HEK293 (cell line): Measurements from ENCODE around the gene PLEKHA7.

ENCODE experiments used
- ZNF239 ChIP-seq: fragments of 450-650 bp; formaldehyde crosslinking; IDR thresholded peaks from 2 replicates; pipeline ENCODE4 v1.5.1; 2016; ENCODE audit warnings: missing biosample characterization, missing genetic modification characterization
- TF ChIP-seq, protein P1 (sequence below): fragments of 450-650 bp; formaldehyde crosslinking; IDR thresholded peaks from 2 replicates; pipeline ENCODE4 v1.5.1; 2016; ENCODE audit warnings: missing biosample characterization, missing genetic modification characterization

DNA sequence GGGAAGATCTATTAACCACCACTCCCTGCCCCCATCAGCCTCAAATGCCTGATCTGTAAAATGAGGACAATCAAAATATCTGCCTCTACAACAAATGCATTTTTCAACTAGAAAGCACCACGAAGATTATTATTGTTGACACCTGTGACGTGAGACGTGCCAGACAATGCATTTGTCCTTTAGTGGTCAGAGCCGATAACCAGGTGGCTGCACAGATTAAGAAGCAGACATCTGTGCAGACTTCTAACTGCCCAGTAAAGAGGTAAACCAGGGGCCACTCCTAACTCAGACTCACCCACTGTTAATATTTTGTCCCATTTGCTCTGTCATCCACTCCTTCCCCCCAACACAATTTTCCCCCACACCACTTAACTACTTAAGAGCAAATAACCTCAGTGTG is 11.7 kb downstream of the PLEKHA7 start:
- TF ChIP-seq, protein P1, sequence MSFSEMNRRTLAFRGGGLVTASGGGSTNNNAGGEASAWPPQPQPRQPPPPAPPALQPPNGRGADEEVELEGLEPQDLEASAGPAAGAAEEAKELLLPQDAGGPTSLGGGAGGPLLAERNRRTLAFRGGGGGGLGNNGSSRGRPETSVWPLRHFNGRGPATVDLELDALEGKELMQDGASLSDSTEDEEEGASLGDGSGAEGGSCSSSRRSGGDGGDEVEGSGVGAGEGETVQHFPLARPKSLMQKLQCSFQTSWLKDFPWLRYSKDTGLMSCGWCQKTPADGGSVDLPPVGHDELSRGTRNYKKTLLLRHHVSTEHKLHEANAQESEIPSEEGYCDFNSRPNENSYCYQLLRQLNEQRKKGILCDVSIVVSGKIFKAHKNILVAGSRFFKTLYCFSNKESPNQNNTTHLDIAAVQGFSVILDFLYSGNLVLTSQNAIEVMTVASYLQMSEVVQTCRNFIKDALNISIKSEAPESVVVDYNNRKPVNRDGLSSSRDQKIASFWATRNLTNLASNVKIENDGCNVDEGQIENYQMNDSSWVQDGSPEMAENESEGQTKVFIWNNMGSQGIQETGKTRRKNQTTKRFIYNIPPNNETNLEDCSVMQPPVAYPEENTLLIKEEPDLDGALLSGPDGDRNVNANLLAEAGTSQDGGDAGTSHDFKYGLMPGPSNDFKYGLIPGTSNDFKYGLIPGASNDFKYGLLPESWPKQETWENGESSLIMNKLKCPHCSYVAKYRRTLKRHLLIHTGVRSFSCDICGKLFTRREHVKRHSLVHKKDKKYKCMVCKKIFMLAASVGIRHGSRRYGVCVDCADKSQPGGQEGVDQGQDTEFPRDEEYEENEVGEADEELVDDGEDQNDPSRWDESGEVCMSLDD = no peak
- TF ChIP-seq ZNF239 (tag by site-specific recombination) = no peak
